Activated B cell treated with CpG ODN at 0.5 μM for 24 hours (primary cell): ENCODE measurements around the gene GPX5. TPM values are rescaled to one million over a fixed set of nuclear protein-coding genes. Genes with fewer than 3 reads are reported as not detected.
"Not testable (repeated sequence)": the region's sequence is repeated elsewhere in the genome, so short reads cannot be mapped to it uniquely, and the experiment has no call there.

Source experiments
- ATAC-seq: fragments of 200-7000 bp; cut with Tn5 transposase; one replicate; pipeline ENCODE4 v1.10.0; 2021; ENCODE audit warnings: low read depth, mild to moderate bottlenecking, moderate library complexity
- CTCF ChIA-PET: fragments of 350-600 bp; sonication (Branson Sonifier 250); formaldehyde crosslinking; loops from one replicate; lab custom pipeline; 2021; ENCODE audit warnings: antibody characterized with exemption; lab: Charles Lee
- POLR2A ChIA-PET: fragments of 350-600 bp; sonication (Branson Sonifier 250); formaldehyde crosslinking; loops from one replicate; lab custom pipeline; 2021; ENCODE audit warnings: antibody characterized with exemption; lab: Charles Lee
- DNase-seq: peaks from one replicate; pipeline ENCODE4 v3.0.0; 2022
- H3K27ac Mint-ChIP-seq: one replicate; pipeline ENCODE4 v1.8.0; 2020; ENCODE audit warnings: mixed read lengths
- H3K27me3 Mint-ChIP-seq: one replicate; pipeline ENCODE4 v1.8.0; 2021; ENCODE audit warnings: mixed read lengths
- H3K36me3 Mint-ChIP-seq: one replicate; pipeline ENCODE4 v1.8.0; 2021; ENCODE audit warnings: low read depth, mixed read lengths
- H3K4me1 Mint-ChIP-seq: one replicate; pipeline ENCODE4 v1.8.0; 2021; ENCODE audit warnings: mixed read lengths
- H3K4me3 Mint-ChIP-seq: one replicate; pipeline ENCODE4 v1.8.0; 2020; ENCODE audit warnings: mild to moderate bottlenecking, mixed read lengths
- H3K9me3 Mint-ChIP-seq: one replicate; pipeline ENCODE4 v1.8.0; 2020; ENCODE audit warnings: mixed read lengths
- CTCF ChIP-seq: fragments of 200-600 bp; IDR thresholded peaks from one replicate; pipeline ENCODE4 v1.8.0; 2022; ENCODE audit warnings: antibody characterized with exemption, mild to moderate bottlenecking
- intact Hi-C: fragments of 100-400 bp; cut with micrococcal nuclease; formaldehyde crosslinking; loops from one replicate; pipeline ENCODE4 v1.15.1; 2024
- total RNA-seq: library from RNA; stranded (reverse); gene quantifications from 2 replicates; pipeline ENCODE4 v1.2.3, GENCODE V29; 2022

GPX5 gene
- total RNA-seq, 1 donor from 2014 or later, result not detected

GRCh38 chr6:28491984-28492317 lies 33.7 kb upstream of the GPX5 start:
- Mint-ChIP-seq H3K9me3 (no peaks in the 10 kb centered on the region), H3K36me3 (no peaks in the 10 kb centered on the region), H3K4me3 (no peak overlapping the region), H3K27ac (no peak overlapping the region), H3K4me1 (peaks cover 24% of the 10 kb centered on the region), H3K27me3 (peaks cover 62% of the 10 kb centered on the region)
- no peak for DNase-seq
- POLR2A ChIA-PET, result no interaction called here
- ATAC-seq, result no peak
- CTCF ChIA-PET, result no interaction called here
- intact Hi-C loops, result no loop called here
- no peak for TF ChIP-seq CTCF

- no peak overlapping the region for H3K27ac Mint-ChIP-seq
- H3K4me3 Mint-ChIP-seq, result no peak overlapping the region
- CTCF ChIA-PET, result no interaction called here
- POLR2A ChIA-PET, result no interaction called here
- peaks cover 5% of the 10 kb centered on the region for H3K4me1 Mint-ChIP-seq
- TF ChIP-seq CTCF, result no peak
- H3K27me3 Mint-ChIP-seq, result peaks cover 40% of the 10 kb centered on the region
- H3K36me3 Mint-ChIP-seq, result no peaks in the 10 kb centered on the region
- intact Hi-C loops, result no loop called here
- no peak for ATAC-seq
- H3K9me3 Mint-ChIP-seq, result no peaks in the 10 kb centered on the region
- no peak for DNase-seq
These were observed 29.4 kb upstream of the GPX5 start for GRCh38 chr6:28496099-28496779.

GRCh38 chr6:28497306-28497705 lies 28.4 kb upstream of the GPX5 start:
- DNase-seq (no peak), ATAC-seq (no peak)
- Mint-ChIP-seq H3K36me3 (no peaks in the 10 kb centered on the region), H3K9me3 (no peaks in the 10 kb centered on the region), H3K4me3 (no peak overlapping the region), H3K4me1 (no peaks in the 10 kb centered on the region), H3K27me3 (peaks cover 30% of the 10 kb centered on the region), H3K27ac (no peak overlapping the region)
- CTCF ChIA-PET, result no interaction called here
- POLR2A ChIA-PET, result no interaction called here
- intact Hi-C loops, result no loop called here
- TF ChIP-seq CTCF, result no peak

GRCh38 chr6:28497893-28498292 lies 27.8 kb upstream of the GPX5 start:
- no peak for DNase-seq
- Mint-ChIP-seq H3K9me3 (peaks cover 2% of the 10 kb centered on the region), H3K27ac (no peak overlapping the region), H3K36me3 (no peaks in the 10 kb centered on the region), H3K4me3 (no peak overlapping the region), H3K27me3 (peaks cover 26% of the 10 kb centered on the region), H3K4me1 (no peaks in the 10 kb centered on the region)
- intact Hi-C loops, result no loop called here
- CTCF ChIA-PET, result no interaction called here
- TF ChIP-seq CTCF, result no peak
- POLR2A ChIA-PET, result no interaction called here
- no peak for ATAC-seq

- CTCF ChIA-PET, result no interaction called here
- intact Hi-C loops, result no loop called here
- ATAC-seq, result no peak
- no peak overlapping the region for H3K4me3 Mint-ChIP-seq
- H3K36me3 Mint-ChIP-seq, result no peaks in the 10 kb centered on the region
- no peak overlapping the region for H3K27ac Mint-ChIP-seq
- no peak for DNase-seq
- POLR2A ChIA-PET, result no interaction called here
- peaks cover 20% of the 10 kb centered on the region for H3K27me3 Mint-ChIP-seq
- no peaks in the 10 kb centered on the region for H3K4me1 Mint-ChIP-seq
- peaks cover 2% of the 10 kb centered on the region for H3K9me3 Mint-ChIP-seq
- TF ChIP-seq CTCF, result no peak
These were observed 24.4 kb upstream of the GPX5 start for GRCh38 chr6:28501259-28501658.

- H3K27ac Mint-ChIP-seq, H3K9me3 Mint-ChIP-seq, H3K4me3 Mint-ChIP-seq, DNase-seq, H3K4me1 Mint-ChIP-seq, intact Hi-C loops, ATAC-seq, POLR2A ChIA-PET, CTCF ChIA-PET, H3K36me3 Mint-ChIP-seq: not testable (repeated sequence)
- peaks cover 21% of the 10 kb centered on the region for H3K27me3 Mint-ChIP-seq
These were observed 23.5 kb upstream of the GPX5 start for GRCh38 chr6:28502136-28502535.

- ATAC-seq, H3K4me3 Mint-ChIP-seq, POLR2A ChIA-PET, H3K36me3 Mint-ChIP-seq, H3K9me3 Mint-ChIP-seq, CTCF ChIA-PET, intact Hi-C loops, DNase-seq, H3K27ac Mint-ChIP-seq, H3K4me1 Mint-ChIP-seq: not testable (repeated sequence)
- H3K27me3 Mint-ChIP-seq, result peaks cover 19% of the 10 kb centered on the region
These were observed 22.9 kb upstream of the GPX5 start for GRCh38 chr6:28502709-28503305.
